Measurements from ENCODE around the gene SGO2.

DNA sequence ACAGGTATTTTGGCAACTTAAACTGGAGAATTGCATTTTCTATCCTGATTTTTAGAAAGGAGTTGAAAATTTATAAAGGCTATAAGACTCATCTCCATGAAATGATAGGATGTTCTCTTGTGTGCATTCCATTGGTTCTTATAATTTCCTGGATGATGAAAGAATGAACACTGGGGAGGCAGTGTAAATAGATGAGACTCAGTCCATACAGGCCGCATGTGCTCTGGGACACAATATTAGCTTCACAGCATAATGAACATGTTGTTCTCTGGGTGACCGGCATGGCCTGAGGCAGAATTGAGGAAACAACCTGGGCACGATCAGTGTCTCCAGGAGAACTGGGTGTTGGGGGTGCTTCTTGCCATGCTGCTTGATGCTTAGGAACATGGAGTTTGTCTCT lies 98.7 kb downstream of the SGO2 start:
- TF ChIP-seq EZH2 (IDR thresholded peaks at IDR 0.05) (no peak), POLR2AphosphoS5 (IDR thresholded peaks at IDR 0.05; ENCODE audit: borderline replicate concordance, low read depth, low read length) (no peak), FOXP2 (optimal IDR thresholded peaks at IDR 0.05; ENCODE audit: control extremely low read depth, extremely low read length, insufficient read depth) (no peak)

All from SK-N-MC (cell line).